Activated CD4-positive, alpha-beta T cell treated with anti-CD3 and anti-CD28 coated beads, Interleukin-2, amount 50 U/mL, for 1 hour (primary cell): ENCODE results near the gene NR4A1.
A peak's percentile ranks its signal among the peaks of the same experiment; 100 is the strongest.
"Not testable (repeated sequence)": the region's sequence is repeated elsewhere in the genome, so short reads cannot be mapped to it uniquely, and the experiment has no call there.

Experiments used
- DNase-seq: peaks from one replicate; pipeline ENCODE4 v3.0.0-alpha.2; 2020

NR4A1 gene

DNA sequence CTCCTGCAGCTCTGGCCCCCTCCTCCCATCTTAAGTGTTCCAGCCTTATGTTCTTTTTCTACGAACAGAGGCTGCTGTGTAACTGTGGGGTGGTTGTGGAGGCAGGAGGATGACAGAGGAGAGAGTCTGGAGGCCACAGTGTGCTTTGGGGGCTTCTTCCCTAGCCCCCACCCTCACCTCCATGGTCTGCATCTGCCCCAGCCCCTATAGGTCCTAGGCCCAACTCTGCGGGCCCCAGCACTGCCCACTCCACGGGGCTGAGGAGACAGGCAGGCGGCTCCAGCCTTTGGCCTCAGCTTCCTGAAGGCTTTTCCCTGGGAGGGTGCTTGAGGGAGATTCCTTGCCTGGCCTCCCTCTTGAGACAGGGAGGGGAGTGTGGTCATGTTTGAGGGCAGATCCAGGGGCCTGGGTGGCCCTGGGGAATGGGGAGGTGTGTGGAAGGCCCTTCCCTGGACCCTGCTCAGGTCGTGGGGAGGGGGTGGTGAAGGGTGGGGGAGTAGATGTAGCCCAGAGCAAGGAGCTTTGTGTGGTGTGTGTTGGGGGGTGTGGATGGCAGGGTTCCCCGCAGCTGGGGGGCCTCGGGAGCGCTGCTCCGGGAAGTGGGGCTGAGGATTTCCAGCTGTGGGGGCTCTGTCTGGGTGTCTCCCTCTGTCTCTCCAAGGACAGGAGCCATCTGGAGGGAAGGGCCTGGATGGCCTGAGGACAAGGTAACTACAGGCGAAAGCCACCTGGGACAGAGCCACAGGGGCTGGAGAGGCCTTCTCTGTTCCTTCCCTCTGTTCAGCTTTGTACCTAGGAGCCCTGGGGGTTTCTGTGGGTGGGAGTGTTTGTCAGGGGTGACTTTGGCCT is 29.4 kb downstream of the NR4A1 start:
- no peak for DNase-seq

DNA sequence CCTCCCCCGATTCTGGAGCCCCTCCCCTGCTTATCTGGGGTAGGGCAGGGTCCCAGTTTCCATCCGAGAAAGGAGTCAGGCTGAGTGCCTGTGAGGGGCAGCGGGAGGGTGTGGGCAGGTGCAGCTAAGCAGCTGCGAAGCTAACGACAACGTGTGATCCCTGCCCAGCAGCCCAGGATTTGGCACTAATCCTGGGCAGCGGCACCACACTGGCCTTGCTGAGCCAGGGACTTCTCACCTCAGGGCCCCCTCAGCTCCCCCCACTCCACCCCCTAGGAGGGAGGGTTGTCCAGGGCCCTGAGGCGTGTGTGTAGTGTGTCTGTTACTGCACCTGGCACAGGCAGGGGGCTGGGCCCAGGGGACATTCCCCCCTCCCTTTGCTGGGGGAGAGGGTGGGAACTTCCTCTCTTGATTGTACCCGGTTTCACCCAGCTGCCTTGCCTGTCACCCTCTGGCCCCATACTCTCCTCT is 30.1 kb downstream of the NR4A1 start:
- DNase-seq = no peak

DNA sequence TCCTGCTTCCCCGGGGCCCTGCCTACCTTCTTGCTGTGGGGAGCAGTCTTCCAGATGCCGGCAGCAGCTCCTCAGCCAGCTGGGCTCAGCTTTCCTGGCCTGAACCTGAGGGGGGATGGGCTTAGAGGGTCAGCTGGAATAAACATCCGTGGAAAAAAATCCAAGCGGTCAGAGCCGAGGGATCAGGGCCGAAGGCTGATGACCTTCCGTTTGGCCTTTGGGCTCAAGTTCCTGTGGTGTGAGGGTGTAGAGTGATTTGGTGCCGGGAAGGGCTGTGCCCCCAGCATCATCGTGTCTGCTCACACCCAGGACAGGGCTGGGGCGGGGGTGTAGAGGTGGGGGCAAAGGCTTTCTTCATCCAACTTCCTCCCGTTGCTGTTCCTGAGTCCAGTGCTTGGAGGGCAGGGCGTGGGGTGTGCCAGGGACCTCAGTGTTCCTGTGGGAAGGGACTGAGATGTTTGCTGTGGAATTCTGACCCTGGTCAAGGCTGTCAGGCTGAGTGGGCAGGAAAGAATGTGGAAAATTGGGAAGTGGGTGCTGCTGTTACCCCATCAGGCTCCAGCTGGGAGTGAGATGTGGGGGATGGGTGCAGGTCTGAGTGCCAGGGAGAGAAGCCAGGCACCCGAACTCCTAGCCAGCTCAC is 30.9 kb downstream of the NR4A1 start:
- DNase-seq = no peak

GRCh38 chr12:52082669-52082987 is 31.4 kb downstream of the NR4A1 start:
- DNase-seq = no peak

GRCh38 chr12:52082988-52083637 is 31.9 kb downstream of the NR4A1 start:
- peak; percentile 65 for DNase-seq

GRCh38 chr12:52083638-52083996 is 32.4 kb downstream of the NR4A1 start:
- no peak for DNase-seq

DNA sequence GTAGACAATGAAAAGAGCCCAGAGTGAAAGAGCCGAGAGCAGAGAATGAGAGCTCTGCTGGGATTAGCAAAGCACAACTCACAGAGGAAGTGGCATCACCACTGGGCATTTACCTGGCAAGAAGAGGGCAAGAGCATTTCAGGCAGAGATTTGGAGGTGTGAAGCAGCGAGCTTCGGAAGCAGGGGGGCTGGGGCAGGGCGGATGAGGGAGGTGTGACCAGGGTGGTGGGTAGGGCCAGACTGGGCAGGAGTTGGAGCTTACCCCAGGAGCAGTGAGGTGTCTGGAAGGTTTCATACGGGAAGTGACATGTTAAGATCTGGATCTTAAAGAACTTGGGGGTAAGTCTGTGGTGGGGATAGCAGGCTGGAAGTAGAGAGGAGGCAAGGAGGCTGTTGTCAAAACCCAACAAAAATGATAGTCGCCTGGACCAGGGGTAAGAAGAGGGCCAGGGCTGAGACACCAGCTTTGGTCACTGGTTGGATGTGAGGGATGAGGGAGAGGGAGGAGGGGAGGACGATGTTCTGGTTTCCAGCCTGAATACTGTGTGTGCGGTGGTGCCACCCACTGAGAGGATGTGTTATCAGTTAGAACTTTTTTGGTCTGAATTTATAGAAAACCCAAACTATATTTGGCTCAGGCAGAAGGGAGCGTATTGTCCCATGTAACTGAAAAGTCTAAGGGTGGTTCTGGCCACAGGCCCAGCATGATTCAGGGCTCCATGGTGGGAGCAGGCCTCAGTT is 33.4 kb downstream of the NR4A1 start:
- DNase-seq = no peak

- no peak for DNase-seq
Measured at GRCh38 chr12:52085682-52086180, 34.5 kb downstream of the NR4A1 start.

DNA sequence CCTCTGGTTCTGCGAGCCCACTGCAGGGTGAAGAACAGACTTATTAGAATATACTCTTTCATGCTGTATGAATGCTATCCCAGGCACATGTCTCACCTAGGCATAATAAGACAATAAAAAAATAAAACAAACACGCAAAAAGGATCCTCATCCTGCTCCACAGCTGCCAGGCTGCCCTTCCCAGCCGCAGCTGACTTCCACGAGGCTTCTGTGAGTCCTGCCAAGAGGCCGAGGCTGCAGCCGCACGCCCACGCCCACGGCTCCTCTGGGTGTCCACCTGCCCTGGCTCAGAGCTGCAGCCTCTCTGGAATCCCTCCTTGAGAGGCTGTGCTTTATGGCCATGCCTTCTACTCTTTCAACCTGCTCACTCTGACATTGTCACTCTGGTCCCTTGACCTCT is 35.1 kb downstream of the NR4A1 start:
- DNase-seq = no peak

DNA sequence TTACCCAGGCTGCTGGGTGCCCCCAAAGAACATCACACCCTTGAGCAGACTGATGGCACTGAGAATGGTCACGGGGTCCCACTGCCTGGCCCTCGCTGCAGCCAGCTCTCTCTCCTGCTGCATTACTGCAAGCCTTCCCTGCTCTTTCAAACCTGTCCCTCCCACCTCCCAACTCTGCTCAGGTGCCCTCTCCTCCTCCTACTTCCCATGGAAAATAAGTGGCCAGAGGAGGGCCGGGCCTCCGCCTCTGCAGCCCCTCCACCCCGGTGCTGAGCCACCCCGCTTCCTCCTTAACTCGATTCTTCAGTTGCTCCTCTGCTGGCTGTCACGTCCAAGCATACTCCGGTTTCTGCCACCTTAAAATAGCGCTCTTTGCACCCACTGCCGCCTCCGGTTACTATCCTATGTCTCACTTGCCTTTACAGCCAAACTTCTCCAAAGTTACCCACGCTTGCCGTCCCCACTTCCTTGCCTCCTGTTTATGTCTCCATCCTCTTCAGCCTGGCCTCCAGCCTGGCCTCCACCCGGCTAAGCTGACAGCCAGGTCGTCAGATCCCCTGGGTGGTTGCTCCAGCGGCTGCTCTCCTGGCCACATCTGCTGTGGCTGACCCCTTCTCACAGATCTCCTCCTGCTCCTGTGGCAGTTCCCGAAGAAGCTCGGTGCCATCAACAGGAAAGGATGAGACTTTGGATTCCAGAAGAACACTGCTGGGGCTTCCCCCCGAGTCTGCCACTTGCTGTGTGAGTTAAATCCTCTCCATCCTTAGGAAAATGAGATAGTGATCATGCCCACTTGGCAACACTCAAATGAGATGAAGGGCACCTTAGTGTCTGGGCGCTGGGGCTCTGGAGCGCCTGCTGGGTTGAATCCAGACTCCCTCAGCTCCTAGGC is 35.9 kb downstream of the NR4A1 start:
- DNase-seq = no peak

DNA sequence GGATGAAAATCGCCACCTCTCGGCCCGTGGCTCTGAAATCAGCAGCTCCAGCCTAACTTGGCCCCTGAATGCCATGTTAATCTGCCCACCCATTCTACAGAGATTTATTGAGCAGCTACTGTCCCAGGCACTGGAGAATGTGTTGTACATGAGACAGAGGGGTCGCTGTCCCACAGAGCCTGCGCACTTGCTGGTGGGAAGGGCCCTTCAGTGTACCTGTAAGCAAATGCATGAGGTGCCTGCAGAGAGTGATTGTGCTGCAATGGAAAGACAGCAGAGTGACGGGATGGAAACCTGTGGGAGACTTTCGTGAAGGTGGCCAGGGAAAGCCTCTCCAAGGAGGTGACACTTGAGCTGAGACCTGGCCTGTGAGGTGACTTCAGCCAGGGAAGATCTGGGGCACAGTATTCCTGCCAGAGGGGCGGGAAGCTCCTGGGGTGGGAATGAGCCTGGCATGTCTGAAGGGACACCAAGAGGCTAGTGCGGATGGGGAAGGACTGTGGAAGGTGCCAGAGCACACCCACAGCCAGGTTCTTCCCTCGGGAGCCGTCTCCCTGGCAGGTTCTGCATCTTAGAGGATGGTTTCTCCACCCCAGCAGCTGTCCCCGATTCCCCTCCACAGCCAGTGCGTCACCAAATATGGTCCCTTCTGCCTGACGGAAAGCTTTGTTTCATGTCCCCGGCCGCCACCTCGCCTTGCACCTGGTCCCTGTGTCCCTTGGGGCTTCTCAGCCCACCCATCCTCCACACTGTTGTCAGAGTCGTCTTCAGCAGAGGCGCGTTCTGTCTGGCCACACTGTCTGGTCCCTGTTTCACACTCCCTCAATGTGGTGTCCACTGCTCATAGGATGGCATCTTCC is 36.9 kb downstream of the NR4A1 start:
- no peak for DNase-seq

- DNase-seq = no peak
Measured at GRCh38 chr12:52089491-52089890, 38.2 kb downstream of the NR4A1 start.

- no peak for DNase-seq
Measured at GRCh38 chr12:52090291-52090690, 39.0 kb downstream of the NR4A1 start.

- no peak for DNase-seq
Measured at GRCh38 chr12:52091061-52091460, 39.8 kb downstream of the NR4A1 start.

GRCh38 chr12:52091869-52092268 is 40.6 kb downstream of the NR4A1 start:
- no peak for DNase-seq

GRCh38 chr12:52093346-52093745 is 42.1 kb downstream of the NR4A1 start:
- DNase-seq = no peak

- no peak for DNase-seq
Measured at GRCh38 chr12:52096332-52097044, 45.2 kb downstream of the NR4A1 start.

DNA sequence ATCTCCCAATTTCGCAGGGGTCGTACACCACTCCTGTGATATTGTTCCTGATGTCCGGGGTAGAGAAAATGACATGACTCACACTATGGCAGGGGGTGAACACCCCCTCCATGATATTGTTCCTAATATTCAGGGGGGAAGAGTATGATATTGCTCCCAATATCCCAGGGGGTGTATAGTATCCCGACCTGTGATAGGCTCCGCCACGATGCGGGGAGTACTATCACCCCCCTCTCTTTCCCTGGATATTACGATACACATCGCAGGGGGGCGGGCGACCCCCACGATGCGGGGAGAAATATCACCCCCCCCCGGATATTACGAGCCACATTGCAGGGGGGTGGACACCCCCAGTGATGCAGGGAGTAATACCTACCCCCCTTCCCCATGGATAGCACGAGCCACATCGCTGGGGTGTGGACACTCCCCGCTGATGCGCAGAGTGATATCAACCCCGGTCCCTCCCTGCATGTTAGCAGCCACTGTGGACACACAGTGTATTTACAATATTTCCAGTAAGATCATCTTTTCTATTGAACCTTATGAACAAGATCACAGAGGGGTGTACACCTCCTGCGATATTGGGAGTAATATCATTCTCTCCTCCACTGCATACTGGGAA is 45.9 kb downstream of the NR4A1 start:
- no peak for DNase-seq

- not testable (repeated sequence) for DNase-seq
Measured at GRCh38 chr12:52104431-52105089, 53.3 kb downstream of the NR4A1 start.
